Gastroesophageal sphincter (tissue), 3 donors: ENCODE results near the gene CADM2.

Experiments
- POLR2A ChIP-seq, 2 donors: fragments of 450-650 bp; IDR thresholded peaks; one replicate each; pipeline ENCODE4 v1.6.1; 2017; ENCODE audit warnings: antibody characterized with exemption in 2 of 2, mild to moderate bottlenecking in 2 of 2, moderate library complexity in 1 of 2
- POLR2AphosphoS5 ChIP-seq: sonication (generic); formaldehyde crosslinking; IDR thresholded peaks from one replicate; pipeline ENCODE4 v1.6.1; 2017; ENCODE audit warnings: antibody characterized with exemption
- TF ChIP-seq, protein P1 (sequence below), 4 experiments: fragments of 200-600 bp in 2 of 4; fragments of 450-650 bp in 2 of 4; sonication (generic) in 1 of 4; IDR thresholded peaks; one replicate each; pipeline ENCODE4 v1.5.1; 2017 to 2019; ENCODE audit warnings: antibody characterized with exemption in 4 of 4, mild to moderate bottlenecking in 2 of 4, moderate library complexity in 2 of 4

DNA sequence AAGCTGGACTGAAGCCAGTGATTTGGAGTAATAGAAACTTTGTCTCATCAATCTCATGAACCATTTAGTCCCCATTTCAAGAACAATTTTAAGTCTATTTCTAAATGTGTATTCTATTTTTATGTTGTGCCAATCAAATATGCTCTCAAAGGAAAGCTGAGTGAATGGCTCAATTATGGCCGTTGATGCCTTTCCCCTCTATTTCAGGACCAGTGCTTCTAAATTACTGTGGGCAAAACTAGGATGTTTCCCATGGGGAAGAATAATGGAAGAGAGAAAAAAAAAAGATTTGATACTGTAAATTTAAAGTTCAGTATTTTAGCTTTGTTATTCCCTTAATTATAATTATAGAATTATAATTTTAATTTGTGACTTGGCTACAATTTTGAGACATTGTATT lies 110.1 kb downstream of the CADM2 start:
- TF ChIP-seq, protein P1, sequence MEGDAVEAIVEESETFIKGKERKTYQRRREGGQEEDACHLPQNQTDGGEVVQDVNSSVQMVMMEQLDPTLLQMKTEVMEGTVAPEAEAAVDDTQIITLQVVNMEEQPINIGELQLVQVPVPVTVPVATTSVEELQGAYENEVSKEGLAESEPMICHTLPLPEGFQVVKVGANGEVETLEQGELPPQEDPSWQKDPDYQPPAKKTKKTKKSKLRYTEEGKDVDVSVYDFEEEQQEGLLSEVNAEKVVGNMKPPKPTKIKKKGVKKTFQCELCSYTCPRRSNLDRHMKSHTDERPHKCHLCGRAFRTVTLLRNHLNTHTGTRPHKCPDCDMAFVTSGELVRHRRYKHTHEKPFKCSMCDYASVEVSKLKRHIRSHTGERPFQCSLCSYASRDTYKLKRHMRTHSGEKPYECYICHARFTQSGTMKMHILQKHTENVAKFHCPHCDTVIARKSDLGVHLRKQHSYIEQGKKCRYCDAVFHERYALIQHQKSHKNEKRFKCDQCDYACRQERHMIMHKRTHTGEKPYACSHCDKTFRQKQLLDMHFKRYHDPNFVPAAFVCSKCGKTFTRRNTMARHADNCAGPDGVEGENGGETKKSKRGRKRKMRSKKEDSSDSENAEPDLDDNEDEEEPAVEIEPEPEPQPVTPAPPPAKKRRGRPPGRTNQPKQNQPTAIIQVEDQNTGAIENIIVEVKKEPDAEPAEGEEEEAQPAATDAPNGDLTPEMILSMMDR (IDR thresholded peaks at IDR 0.05) = no peak
- TF ChIP-seq POLR2AphosphoS5 (no peak), POLR2A (IDR thresholded peaks at IDR 0.05) (no peak)
